Measurements from ENCODE around the gene PNLIPRP2.

DNA sequence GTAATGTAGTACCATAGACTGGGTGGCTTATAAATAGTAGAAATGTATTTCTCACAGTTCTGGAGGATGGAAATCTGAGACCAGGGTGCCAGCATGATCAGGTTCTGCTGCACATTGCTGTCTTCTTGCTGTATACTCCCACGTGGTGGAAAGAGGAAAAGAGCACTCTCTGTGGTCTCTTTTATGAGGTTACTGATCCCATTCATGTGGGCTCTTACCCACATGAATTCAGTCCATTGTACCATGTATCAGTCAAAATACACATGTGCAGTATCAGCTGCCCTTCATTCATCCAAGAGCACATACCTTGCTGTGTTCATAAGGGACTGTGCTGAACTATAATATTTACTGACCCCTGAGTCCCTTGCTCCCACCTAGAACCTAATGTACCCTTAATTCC, 17.1 kb downstream of the PNLIPRP2 start:
- TF ChIP-seq, protein P1, sequence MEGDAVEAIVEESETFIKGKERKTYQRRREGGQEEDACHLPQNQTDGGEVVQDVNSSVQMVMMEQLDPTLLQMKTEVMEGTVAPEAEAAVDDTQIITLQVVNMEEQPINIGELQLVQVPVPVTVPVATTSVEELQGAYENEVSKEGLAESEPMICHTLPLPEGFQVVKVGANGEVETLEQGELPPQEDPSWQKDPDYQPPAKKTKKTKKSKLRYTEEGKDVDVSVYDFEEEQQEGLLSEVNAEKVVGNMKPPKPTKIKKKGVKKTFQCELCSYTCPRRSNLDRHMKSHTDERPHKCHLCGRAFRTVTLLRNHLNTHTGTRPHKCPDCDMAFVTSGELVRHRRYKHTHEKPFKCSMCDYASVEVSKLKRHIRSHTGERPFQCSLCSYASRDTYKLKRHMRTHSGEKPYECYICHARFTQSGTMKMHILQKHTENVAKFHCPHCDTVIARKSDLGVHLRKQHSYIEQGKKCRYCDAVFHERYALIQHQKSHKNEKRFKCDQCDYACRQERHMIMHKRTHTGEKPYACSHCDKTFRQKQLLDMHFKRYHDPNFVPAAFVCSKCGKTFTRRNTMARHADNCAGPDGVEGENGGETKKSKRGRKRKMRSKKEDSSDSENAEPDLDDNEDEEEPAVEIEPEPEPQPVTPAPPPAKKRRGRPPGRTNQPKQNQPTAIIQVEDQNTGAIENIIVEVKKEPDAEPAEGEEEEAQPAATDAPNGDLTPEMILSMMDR (IDR thresholded peaks at IDR 0.05; ENCODE audit: low read depth, low read length, poor library complexity, severe bottlenecking): no peak
- TF ChIP-seq EZH2phosphoT487 (IDR thresholded peaks at IDR 0.05; ENCODE audit: borderline replicate concordance, low read length): no peak

Measured in DOHH2 (cell line).